ENCODE results near the gene LSM14B. TPM values are rescaled to one million over a fixed set of nuclear protein-coding genes. Genes with fewer than 3 reads are reported as not detected.

The LSM14B gene
- 10 to 100 TPM; 39.7 to 87.1 TPM for total RNA-seq

DNA sequence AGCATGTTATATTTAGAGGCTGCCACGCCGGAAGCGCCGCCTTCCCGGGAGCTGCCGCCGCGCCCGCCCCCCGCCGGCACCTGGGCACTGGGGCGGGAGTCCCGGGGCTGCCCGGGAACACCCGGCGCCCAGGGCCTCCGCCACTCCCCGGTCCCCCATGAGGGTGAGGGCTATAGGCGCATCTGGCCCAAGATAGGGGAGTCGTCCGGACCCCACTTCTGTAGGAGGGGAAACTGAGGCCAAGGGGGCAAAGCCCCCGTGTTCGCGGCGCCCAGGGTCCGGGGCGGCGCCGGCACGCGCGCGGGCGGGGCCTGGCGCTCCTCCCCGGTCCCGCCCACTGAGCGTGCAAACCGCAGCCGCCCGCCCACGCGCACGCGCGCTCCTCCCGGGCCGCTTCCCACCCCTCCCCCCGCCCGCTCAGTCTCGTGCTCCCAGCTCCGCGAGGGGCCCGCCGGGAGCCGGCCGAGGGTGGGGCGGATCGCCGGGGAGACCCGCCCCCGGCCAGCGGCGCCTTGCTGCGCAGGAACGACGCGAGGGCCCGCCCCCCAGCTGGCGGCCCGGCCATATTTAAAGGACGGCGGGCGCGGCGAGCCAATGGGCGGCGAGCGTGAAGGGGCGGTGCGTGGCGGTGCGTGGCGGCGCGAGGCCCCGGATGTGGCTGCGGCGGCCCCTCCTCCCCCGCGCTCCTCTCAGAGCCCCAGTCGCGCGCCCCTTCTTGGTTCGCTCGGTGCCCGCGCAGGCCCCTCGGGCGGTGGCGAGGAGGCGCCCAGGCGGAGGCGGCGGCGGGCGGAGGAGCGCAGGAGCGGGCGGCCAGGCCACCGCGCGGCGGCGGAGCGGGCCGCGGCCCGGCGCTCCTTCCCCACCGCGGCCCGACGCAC, at the start of gene LSM14B:
Gene LSM14B, plus strand, starts transcription at position 700 of the 878 bp plus-strand sequence. CDS start 192 bp downstream, outside the sequence.
- DNase-seq (ENCODE audit: low spot score), result peak; percentile 96
- no peaks in the 10 kb centered on the region for H3K27me3 ChIP-seq (replicated peaks; ENCODE audit: insufficient read depth)
- under 1% methylated on average over 67 of the region's 124 CpGs for WGBS

DNA sequence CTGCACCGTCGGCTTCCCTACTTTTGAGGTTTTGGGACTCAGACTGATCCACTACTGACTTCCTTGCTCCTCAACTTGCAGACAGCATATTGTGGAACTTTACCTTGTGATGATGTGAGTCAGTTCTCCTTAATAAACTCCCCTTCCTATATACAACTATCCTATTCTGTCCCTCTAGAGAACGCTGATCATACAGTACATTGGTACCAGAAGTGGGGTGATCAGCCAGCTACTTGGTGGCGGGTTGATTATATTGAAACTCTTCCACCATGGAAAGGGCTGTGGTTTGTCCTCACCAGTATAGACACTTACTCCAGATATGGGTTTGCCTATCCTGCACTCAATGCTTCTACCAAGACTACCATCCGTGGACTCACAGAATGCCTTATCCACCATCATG, 49.0 kb upstream of the LSM14B start:
- DNase-seq (ENCODE audit: low spot score), result no peak
- no peaks in the 10 kb centered on the region for H3K9me3 ChIP-seq
- TF ChIP-seq POLR2A (IDR thresholded peaks at IDR 0.05) (no peak), POLR2AphosphoS5 (IDR thresholded peaks at IDR 0.05) (no peak)
- TF ChIP-seq, protein P1, sequence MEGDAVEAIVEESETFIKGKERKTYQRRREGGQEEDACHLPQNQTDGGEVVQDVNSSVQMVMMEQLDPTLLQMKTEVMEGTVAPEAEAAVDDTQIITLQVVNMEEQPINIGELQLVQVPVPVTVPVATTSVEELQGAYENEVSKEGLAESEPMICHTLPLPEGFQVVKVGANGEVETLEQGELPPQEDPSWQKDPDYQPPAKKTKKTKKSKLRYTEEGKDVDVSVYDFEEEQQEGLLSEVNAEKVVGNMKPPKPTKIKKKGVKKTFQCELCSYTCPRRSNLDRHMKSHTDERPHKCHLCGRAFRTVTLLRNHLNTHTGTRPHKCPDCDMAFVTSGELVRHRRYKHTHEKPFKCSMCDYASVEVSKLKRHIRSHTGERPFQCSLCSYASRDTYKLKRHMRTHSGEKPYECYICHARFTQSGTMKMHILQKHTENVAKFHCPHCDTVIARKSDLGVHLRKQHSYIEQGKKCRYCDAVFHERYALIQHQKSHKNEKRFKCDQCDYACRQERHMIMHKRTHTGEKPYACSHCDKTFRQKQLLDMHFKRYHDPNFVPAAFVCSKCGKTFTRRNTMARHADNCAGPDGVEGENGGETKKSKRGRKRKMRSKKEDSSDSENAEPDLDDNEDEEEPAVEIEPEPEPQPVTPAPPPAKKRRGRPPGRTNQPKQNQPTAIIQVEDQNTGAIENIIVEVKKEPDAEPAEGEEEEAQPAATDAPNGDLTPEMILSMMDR (IDR thresholded peaks at IDR 0.05), result no peak
- intact Hi-C loops (cut with DNase I), result no loop called here
- WGBS, result 97% methylated on average over 5 of the region's 5 CpGs
- no peak overlapping the region for H3K4me3 ChIP-seq
- no peak overlapping the region for H3K27ac ChIP-seq
- H3K36me3 ChIP-seq, result no peaks in the 10 kb centered on the region
- no peaks in the 10 kb centered on the region for H3K4me1 ChIP-seq (replicated peaks)
- no peaks in the 10 kb centered on the region for H3K27me3 ChIP-seq (replicated peaks; ENCODE audit: insufficient read depth)

More for the DNA sequence above, at the start of gene LSM14B:
- Histone ChIP-seq H3K9me3 (no peaks in the 10 kb centered on the region), H3K36me3 (peaks cover 8 to 15% of the 10 kb centered on the region in 2 donors), H3K4me3 (peak within 1 kb of the TSS; percentile 82 to 93), H3K27ac (peak within 1 kb of the TSS; percentile 96 to 98), H3K4me1 (replicated peaks) (peaks cover 10% of the 10 kb centered on the region)
- peak; percentile 72 for TF ChIP-seq POLR2A (IDR thresholded peaks at IDR 0.05)
- peak; percentile 4 for TF ChIP-seq POLR2AphosphoS5 (IDR thresholded peaks at IDR 0.05)
- TF ChIP-seq, protein P1 (IDR thresholded peaks at IDR 0.05), result peak in 1 of 4 experiments; percentile 10
- intact Hi-C loops (cut with DNase I), result loop anchor here (2.0 kb wide), 2 partner anchors 21 to 59 kb away; partner anchors contain the start of genes PSMA7 and SS18L1

DNA sequence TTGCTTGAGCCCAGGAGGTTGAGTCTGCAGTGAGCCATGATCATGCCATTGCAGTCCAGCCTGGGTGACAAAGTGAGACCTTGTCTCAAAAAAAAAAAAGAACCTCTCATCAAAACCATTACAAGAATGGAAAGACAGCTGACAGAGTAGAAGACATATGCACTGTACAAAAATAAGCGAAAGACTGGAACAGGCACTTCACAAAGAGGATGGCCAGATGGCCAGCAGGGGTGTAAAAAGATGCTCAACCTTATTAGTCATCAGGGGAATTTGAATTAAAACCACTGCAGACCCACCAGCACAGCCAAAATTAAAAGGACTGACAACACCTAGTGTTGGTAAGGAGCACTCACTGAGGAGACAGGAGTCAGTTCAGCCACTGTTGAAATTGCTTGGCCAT, 43.1 kb upstream of the LSM14B start:
- no peak for DNase-seq (ENCODE audit: low spot score)
- H3K36me3 ChIP-seq, result no peaks in the 10 kb centered on the region
- intact Hi-C loops (cut with DNase I), result no loop called here
- no peak overlapping the region for H3K27ac ChIP-seq
- no peaks in the 10 kb centered on the region for H3K27me3 ChIP-seq (replicated peaks; ENCODE audit: insufficient read depth)
- no peaks in the 10 kb centered on the region for H3K9me3 ChIP-seq
- TF ChIP-seq, protein P1 (IDR thresholded peaks at IDR 0.05), result no peak
- H3K4me3 ChIP-seq, result no peak overlapping the region
- no peaks in the 10 kb centered on the region for H3K4me1 ChIP-seq (replicated peaks)
- 100% methylated on average over 1 of the region's 1 CpG for WGBS

DNA sequence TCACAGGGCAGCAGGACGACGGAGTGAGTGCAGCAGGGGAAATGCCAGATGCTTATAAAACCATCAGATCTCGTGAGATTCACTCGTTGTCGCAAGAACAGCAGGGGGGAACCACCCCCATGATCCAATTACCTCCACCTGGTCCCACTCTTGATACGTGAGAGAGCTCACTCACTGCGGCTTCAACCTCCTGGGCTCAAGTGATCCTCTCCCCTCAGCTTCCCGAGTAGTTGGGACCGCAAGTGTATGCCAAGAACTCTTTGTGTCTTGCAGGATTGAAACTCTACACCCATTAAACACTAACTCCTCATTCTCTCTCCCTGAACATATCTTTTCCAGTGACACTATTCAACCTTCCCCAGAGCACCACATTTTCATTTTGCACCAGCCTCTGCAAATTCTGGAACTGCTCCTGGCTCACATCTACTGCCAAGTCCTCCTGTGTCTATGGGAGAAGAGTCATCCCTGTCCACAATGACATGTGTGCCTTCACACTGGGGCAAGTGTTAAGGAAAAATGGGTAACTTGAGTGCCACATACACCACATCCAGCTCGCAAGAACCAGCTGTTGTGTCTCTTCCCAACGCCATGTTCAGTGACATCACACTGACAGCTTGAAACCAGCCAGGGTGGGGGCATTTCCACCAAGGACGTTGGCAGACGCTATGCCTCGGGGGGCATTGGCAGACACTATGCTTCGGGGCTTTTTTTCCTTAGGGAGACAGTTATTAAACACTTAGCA, 41.9 kb upstream of the LSM14B start:
- 27% methylated on average over 15 of the region's 15 CpGs for WGBS
- intact Hi-C loops (cut with DNase I), result no loop called here
- H3K36me3 ChIP-seq, result no peaks in the 10 kb centered on the region
- no peak for DNase-seq (ENCODE audit: low spot score)
- no peaks in the 10 kb centered on the region for H3K4me1 ChIP-seq (replicated peaks)
- no peak overlapping the region for H3K27ac ChIP-seq
- H3K27me3 ChIP-seq (replicated peaks; ENCODE audit: insufficient read depth), result no peaks in the 10 kb centered on the region
- H3K9me3 ChIP-seq, result no peaks in the 10 kb centered on the region
- TF ChIP-seq POLR2AphosphoS5 (IDR thresholded peaks at IDR 0.05) (no peak), POLR2A (IDR thresholded peaks at IDR 0.05) (no peak)
- TF ChIP-seq, protein P1 (IDR thresholded peaks at IDR 0.05), result no peak
- no peak overlapping the region for H3K4me3 ChIP-seq

Data from prostate gland (tissue), 2 donors.